Mesenchymal stem cell (in vitro differentiated cells and primary cell): Measurements from ENCODE around the gene NUDT8.

ENCODE experiments used
- DNase-seq: peaks from one replicate; pipeline ENCODE4 v3.0.0-alpha.2; 2013
- H2AFZ ChIP-seq: one replicate; pipeline ENCODE4 v1.6.1; 2013; ENCODE audit warnings: low read depth, mild to moderate bottlenecking, control low read depth, inconsistent platforms, low read length, moderate library complexity
- H2AK5ac ChIP-seq: 2 replicates; pipeline ENCODE4 v1.6.1; 2013; ENCODE audit warnings: low read length, moderate library complexity, mild to moderate bottlenecking, inconsistent platforms; ENCODE audit not compliant: severe bottlenecking
- H2BK120ac ChIP-seq: one replicate; pipeline ENCODE4 v1.6.1; 2013; ENCODE audit warnings: low read depth, mild to moderate bottlenecking, inconsistent platforms, low read length, moderate library complexity
- H2BK12ac ChIP-seq, 2 experiments: one replicate each; pipeline ENCODE4 v1.6.1; 2013; ENCODE audit warnings: inconsistent platforms in 2 of 2, low read length in 2 of 2, mild to moderate bottlenecking in 2 of 2, moderate library complexity in 2 of 2, control low read depth in 1 of 2
- H2BK15ac ChIP-seq: one replicate; pipeline ENCODE4 v1.6.1; 2013; ENCODE audit warnings: mild to moderate bottlenecking, low read depth, inconsistent platforms; ENCODE audit not compliant: poor library complexity, severe bottlenecking
- H2BK5ac ChIP-seq: 2 replicates; pipeline ENCODE4 v1.6.1; 2013; ENCODE audit warnings: low read depth, mild to moderate bottlenecking, low read length, control low read depth, inconsistent platforms; ENCODE audit not compliant: poor library complexity, severe bottlenecking
- H3K14ac ChIP-seq, 2 experiments: one replicate each; pipeline ENCODE4 v1.6.1; 2013; ENCODE audit warnings: inconsistent platforms in 2 of 2, low read length in 2 of 2, control low read depth in 1 of 2, mild to moderate bottlenecking in 1 of 2, moderate library complexity in 1 of 2
- H3K18ac ChIP-seq, 2 experiments: one replicate each; pipeline ENCODE4 v1.6.1; 2013; ENCODE audit warnings: inconsistent platforms in 2 of 2, low read length in 2 of 2, control low read depth in 1 of 2, low read depth in 1 of 2, mild to moderate bottlenecking in 1 of 2
- H3K23ac ChIP-seq, 2 experiments: one replicate each; pipeline ENCODE4 v1.6.1; 2013; ENCODE audit warnings: inconsistent platforms in 2 of 2, low read length in 2 of 2, mild to moderate bottlenecking in 2 of 2, moderate library complexity in 2 of 2, control low read depth in 1 of 2
- H3K27ac ChIP-seq: 2 replicates; pipeline ENCODE4 v1.5.1; 2013; ENCODE audit warnings: mild to moderate bottlenecking, moderate library complexity, low read length, control low read depth, inconsistent platforms; ENCODE audit not compliant: poor library complexity, severe bottlenecking
- H3K27me3 ChIP-seq, 2 experiments: 2 replicates each; pipeline versions ENCODE4 v1.6.1 to v1.7.0; 2013; ENCODE audit warnings: low read length in 2 of 2, mild to moderate bottlenecking in 2 of 2, moderate library complexity in 2 of 2, control low read depth in 1 of 2, inconsistent platforms in 1 of 2; ENCODE audit not compliant: control insufficient read depth in 1 of 2, insufficient read depth in 1 of 2
- H3K36me3 ChIP-seq, 2 experiments: 2 replicates each; pipeline versions ENCODE4 v1.6.1 to v1.7.0; 2013; ENCODE audit warnings: low read length in 2 of 2, control low read depth in 1 of 2, inconsistent platforms in 1 of 2, low read depth in 1 of 2, mild to moderate bottlenecking in 1 of 2; ENCODE audit not compliant: insufficient read depth in 2 of 2, control insufficient read depth in 1 of 2
- H3K4ac ChIP-seq, 2 experiments: one replicate each; pipeline ENCODE4 v1.6.1; 2013; ENCODE audit warnings: inconsistent platforms in 2 of 2, low read length in 2 of 2, mild to moderate bottlenecking in 2 of 2, moderate library complexity in 2 of 2, control low read depth in 1 of 2, low read depth in 1 of 2
- H3K4me1 ChIP-seq: 2 replicates; pipeline ENCODE4 v1.6.1; 2013; ENCODE audit warnings: low read depth, low read length, control low read depth; ENCODE audit not compliant: control insufficient read depth, insufficient read depth
- H3K4me2 ChIP-seq: 2 replicates; pipeline ENCODE4 v1.6.1; 2013; ENCODE audit warnings: low read length, mild to moderate bottlenecking, inconsistent platforms; ENCODE audit not compliant: poor library complexity, severe bottlenecking
- H3K4me3 ChIP-seq, 2 experiments: 2 replicates each; pipeline versions ENCODE4 v1.5.1 to v1.7.0; 2013; ENCODE audit warnings: low read length in 2 of 2, mild to moderate bottlenecking in 2 of 2, control low read depth in 1 of 2, low read depth in 1 of 2; ENCODE audit not compliant: insufficient read depth in 1 of 2
- H3K79me1 ChIP-seq: replicated peaks from 2 replicates; pipeline ENCODE4 v1.6.1; 2013; ENCODE audit warnings: mild to moderate bottlenecking, control low read depth, low read length, inconsistent platforms; ENCODE audit not compliant: poor library complexity, severe bottlenecking
- H3K9ac ChIP-seq: 2 replicates; pipeline ENCODE4 v1.7.0; 2013; ENCODE audit warnings: mild to moderate bottlenecking, low read length, moderate library complexity
- H3K9me3 ChIP-seq: 2 replicates; pipeline ENCODE4 v1.7.0; 2013; ENCODE audit warnings: mild to moderate bottlenecking, low read length; ENCODE audit not compliant: control insufficient read depth
- H4K8ac ChIP-seq: one replicate; pipeline ENCODE4 v1.6.1; 2013; ENCODE audit warnings: inconsistent platforms, mild to moderate bottlenecking, low read length, moderate library complexity
- H4K91ac ChIP-seq: one replicate; pipeline ENCODE4 v1.6.1; 2013; ENCODE audit warnings: mild to moderate bottlenecking, low read length, inconsistent platforms
- WGBS: methylation state at CpG from one replicate; pipeline ENCODE4 v1.1.7; 2013; ENCODE audit warnings: mixed read lengths; 5-methylcytosine and 5-hydroxymethylcytosine counted together

NUDT8 gene

GRCh38 chr11:67584881-67585873 is 44.6 kb downstream of the NUDT8 start:
- H2AFZ ChIP-seq, result no peak overlapping the region
- peak overlapping the region; percentile 84 to 85 for H3K4me3 ChIP-seq
- no peak overlapping the region for H2BK5ac ChIP-seq
- no peak overlapping the region for H2AK5ac ChIP-seq
- H2BK120ac ChIP-seq, result peak overlapping the region; percentile 35
- H3K4ac ChIP-seq, result peak overlapping the region; percentile 20 to 46
- peaks cover 33% of the 10 kb centered on the region for H3K4me1 ChIP-seq
- peaks cover 0 to 19% of the 10 kb centered on the region in 2 experiments for H3K27me3 ChIP-seq
- no peak overlapping the region for H2BK15ac ChIP-seq
- H3K4me2 ChIP-seq, result peak overlapping the region; percentile 76
- H3K18ac ChIP-seq, result peak overlapping the region; percentile 34 to 94
- peak overlapping the region in 1 of 2 experiments; percentile 8 for H3K14ac ChIP-seq
- H3K36me3 ChIP-seq, result peaks cover 27 to 39% of the 10 kb centered on the region in 2 experiments
- no peak overlapping the region for H2BK12ac ChIP-seq
- H3K27ac ChIP-seq, result no peak overlapping the region
- H3K9ac ChIP-seq, result peak overlapping the region; percentile 92
- 85% methylated on average over 21 of the region's 21 CpGs for WGBS
- peaks cover 4% of the 10 kb centered on the region for H3K79me1 ChIP-seq
- no peaks in the 10 kb centered on the region for H3K9me3 ChIP-seq
- peak overlapping the region; percentile 77 for H4K91ac ChIP-seq
- DNase-seq, result peak; percentile 21
- peak overlapping the region; percentile 16 for H4K8ac ChIP-seq
- H3K23ac ChIP-seq, result no peak overlapping the region

DNA sequence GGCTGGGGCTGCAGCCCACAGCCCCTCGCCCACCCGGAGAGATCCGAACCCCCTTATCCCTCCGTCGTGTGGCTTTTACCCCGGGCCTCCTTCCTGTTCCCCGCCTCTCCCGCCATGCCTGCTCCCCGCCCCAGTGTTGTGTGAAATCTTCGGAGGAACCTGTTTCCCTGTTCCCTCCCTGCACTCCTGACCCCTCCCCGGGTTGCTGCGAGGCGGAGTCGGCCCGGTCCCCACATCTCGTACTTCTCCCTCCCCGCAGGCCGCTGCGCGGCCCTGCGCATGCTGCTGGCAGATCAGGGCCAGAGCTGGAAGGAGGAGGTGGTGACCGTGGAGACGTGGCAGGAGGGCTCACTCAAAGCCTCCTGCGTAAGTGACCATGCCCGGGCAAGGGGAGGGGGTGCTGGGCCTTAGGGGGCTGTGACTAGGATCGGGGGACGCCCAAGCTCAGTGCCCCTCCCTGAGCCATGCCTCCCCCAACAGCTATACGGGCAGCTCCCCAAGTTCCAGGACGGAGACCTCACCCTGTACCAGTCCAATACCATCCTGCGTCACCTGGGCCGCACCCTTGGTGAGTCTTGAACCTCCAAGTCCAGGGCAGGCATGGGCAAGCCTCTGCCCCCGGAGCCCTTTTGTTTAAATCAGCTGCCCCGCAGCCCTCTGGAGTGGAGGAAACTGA is 45.4 kb downstream of the NUDT8 start:
- peak overlapping the region; percentile 84 to 85 for H3K4me3 ChIP-seq
- peak overlapping the region; percentile 65 for H2AK5ac ChIP-seq
- no peak overlapping the region for H2AFZ ChIP-seq
- peak overlapping the region; percentile 34 to 94 for H3K18ac ChIP-seq
- H3K27ac ChIP-seq, result peak overlapping the region; percentile 63
- peak overlapping the region; percentile 76 for H3K4me2 ChIP-seq
- H3K4me1 ChIP-seq, result peaks cover 38% of the 10 kb centered on the region
- peaks cover 0 to 27% of the 10 kb centered on the region in 2 experiments for H3K27me3 ChIP-seq
- peaks cover 4% of the 10 kb centered on the region for H3K79me1 ChIP-seq
- H3K23ac ChIP-seq, result no peak overlapping the region
- peaks cover 27 to 39% of the 10 kb centered on the region in 2 experiments for H3K36me3 ChIP-seq
- H2BK120ac ChIP-seq, result peak overlapping the region; percentile 96
- H4K8ac ChIP-seq, result peak overlapping the region; percentile 82
- peak overlapping the region; percentile 92 for H3K9ac ChIP-seq
- peak overlapping the region; percentile 14 to 39 for H3K14ac ChIP-seq
- WGBS, result 19% methylated on average over 21 of the region's 33 CpGs
- H3K4ac ChIP-seq, result peak overlapping the region; percentile 58 to 82
- H4K91ac ChIP-seq, result peak overlapping the region; percentile 77
- H2BK12ac ChIP-seq, result no peak overlapping the region
- H2BK15ac ChIP-seq, result peak overlapping the region; percentile 63
- no peak overlapping the region for H2BK5ac ChIP-seq
- no peaks in the 10 kb centered on the region for H3K9me3 ChIP-seq
- DNase-seq, result peak; percentile 65

DNA sequence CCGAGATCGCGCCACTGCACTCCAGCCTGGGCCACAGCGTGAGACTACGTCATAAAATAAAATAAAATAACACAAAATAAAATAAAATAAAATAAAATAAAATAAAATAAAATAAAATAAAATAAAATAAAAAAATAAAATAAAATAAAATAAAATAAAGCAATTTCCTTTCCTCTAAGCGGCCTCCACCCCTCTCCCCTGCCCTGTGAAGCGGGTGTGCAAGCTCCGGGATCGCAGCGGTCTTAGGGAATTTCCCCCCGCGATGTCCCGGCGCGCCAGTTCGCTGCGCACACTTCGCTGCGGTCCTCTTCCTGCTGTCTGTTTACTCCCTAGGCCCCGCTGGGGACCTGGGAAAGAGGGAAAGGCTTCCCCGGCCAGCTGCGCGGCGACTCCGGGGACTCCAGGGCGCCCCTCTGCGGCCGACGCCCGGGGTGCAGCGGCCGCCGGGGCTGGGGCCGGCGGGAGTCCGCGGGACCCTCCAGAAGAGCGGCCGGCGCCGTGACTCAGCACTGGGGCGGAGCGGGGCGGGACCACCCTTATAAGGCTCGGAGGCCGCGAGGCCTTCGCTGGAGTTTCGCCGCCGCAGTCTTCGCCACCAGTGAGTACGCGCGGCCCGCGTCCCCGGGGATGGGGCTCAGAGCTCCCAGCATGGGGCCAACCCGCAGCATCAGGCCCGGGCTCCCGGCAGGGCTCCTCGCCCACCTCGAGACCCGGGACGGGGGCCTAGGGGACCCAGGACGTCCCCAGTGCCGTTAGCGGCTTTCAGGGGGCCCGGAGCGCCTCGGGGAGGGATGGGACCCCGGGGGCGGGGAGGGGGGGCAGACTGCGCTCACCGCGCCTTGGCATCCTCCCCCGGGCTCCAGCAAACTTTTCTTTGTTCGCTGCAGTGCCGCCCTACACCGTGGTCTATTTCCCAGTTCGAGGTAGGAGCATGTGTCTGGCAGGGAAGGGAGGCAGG is 46.2 kb downstream of the NUDT8 start, which contains the start of gene GSTP1:
Gene GSTP1, plus strand, starts transcription at position 566 of the 958 bp plus-strand sequence. Its CDS starts 32 bp downstream, at position 598.
- Histone ChIP-seq H3K14ac (peak within 1 kb of the TSS; percentile 14 to 39), H4K91ac (peak within 1 kb of the TSS; percentile 77), H2BK120ac (peak within 1 kb of the TSS; percentile 96), H2BK12ac (peak within 1 kb of the TSS in 1 of 2 experiments; percentile 64), H2AFZ (no peak within 1 kb of the TSS), H3K4ac (peak within 1 kb of the TSS; percentile 58 to 82), H3K4me3 (peak within 1 kb of the TSS; percentile 84 to 85), H4K8ac (peak within 1 kb of the TSS; percentile 82), H2AK5ac (peak within 1 kb of the TSS; percentile 65), H3K36me3 (peaks cover 23 to 31% of the 10 kb centered on the region in 2 experiments), H3K79me1 (peaks cover 4% of the 10 kb centered on the region), H3K23ac (no peak within 1 kb of the TSS), H3K27ac (peak within 1 kb of the TSS; percentile 74), H2BK15ac (peak within 1 kb of the TSS; percentile 63), H3K27me3 (peaks cover 0 to 32% of the 10 kb centered on the region in 2 experiments), H3K18ac (peak within 1 kb of the TSS; percentile 34 to 94), H3K4me2 (peak within 1 kb of the TSS; percentile 76), H3K9ac (peak within 1 kb of the TSS; percentile 92), H2BK5ac (peak within 1 kb of the TSS; percentile 71), H3K4me1 (peaks cover 38% of the 10 kb centered on the region), H3K9me3 (no peaks in the 10 kb centered on the region)
- DNase-seq, result peak; percentile 94
- WGBS, result under 1% methylated on average over 66 of the region's 81 CpGs
